ENCODE data around the gene DUOX1.

GRCh38 chr15:45161666-45162065, 31.9 kb downstream of the DUOX1 start:
- no peak for TF ChIP-seq POLR2A (IDR thresholded peaks at IDR 0.05)
- TF ChIP-seq CTCF (IDR thresholded peaks at IDR 0.05): no peak

All from adrenal gland (tissue), 5 donors.